Endothelial cell of umbilical vein (primary cell): ENCODE results near the gene LMO1.

ENCODE experiments used
- CTCF ChIP-seq, 2 donors: IDR thresholded peaks; 1 replicate in 1 of 2; 2 replicates in 1 of 2; pipeline ENCODE4 v1.5.1; 2011; ENCODE audit warnings: low read length in 2 of 2, mild to moderate bottlenecking in 2 of 2, moderate library complexity in 2 of 2, control low read depth in 1 of 2, inconsistent platforms in 1 of 2, low read depth in 1 of 2; ENCODE audit not compliant: insufficient read depth in 1 of 2; ENCODE audit errors: extremely low read depth in 1 of 2
- POLR2A ChIP-seq: IDR thresholded peaks from 2 replicates; pipeline ENCODE4 v1.6.1; 2012; ENCODE audit warnings: low read depth, mild to moderate bottlenecking, control low read depth, low read length
- POLR2AphosphoS5 ChIP-seq: IDR thresholded peaks from 2 replicates; pipeline ENCODE4 v1.6.1; 2012; ENCODE audit warnings: low read depth, mild to moderate bottlenecking, control low read depth, low read length, moderate library complexity; ENCODE audit not compliant: insufficient read depth

GRCh38 chr11:8203414-8203715 is 60.3 kb downstream of the LMO1 start:
- TF ChIP-seq POLR2A = no peak
- TF ChIP-seq POLR2AphosphoS5 = no peak
- no peak for TF ChIP-seq CTCF (IDR thresholded peaks at IDR 0.05; ENCODE audit: extremely low read depth in 1 of 2, insufficient read depth in 1 of 2, low read depth in 1 of 2, low read length in 2 of 2)
